ENCODE data around the gene MACROD2.
"Not testable (repeated sequence)": the region's sequence is repeated elsewhere in the genome, so short reads cannot be mapped to it uniquely, and the experiment has no call there.

Gene MACROD2

GRCh38 chr20:14956026-14956425 lies 960.7 kb downstream of the MACROD2 start:
- no peak for DNase-seq (ENCODE audit: low read depth)

- DNase-seq (ENCODE audit: low read depth), result no peak
Measured at GRCh38 chr20:14956538-14956937, 961.2 kb downstream of the MACROD2 start.

- no peak for DNase-seq (ENCODE audit: low read depth)
Measured at GRCh38 chr20:14957402-14957801, 962.1 kb downstream of the MACROD2 start.

GRCh38 chr20:14958626-14959025 lies 963.3 kb downstream of the MACROD2 start:
- no peak for DNase-seq (ENCODE audit: low read depth)

- no peak for DNase-seq (ENCODE audit: low read depth)
Measured at GRCh38 chr20:14959506-14960475, 964.5 kb downstream of the MACROD2 start.

GRCh38 chr20:14960831-14961230 lies 965.5 kb downstream of the MACROD2 start:
- no peak for DNase-seq (ENCODE audit: low read depth)

GRCh38 chr20:14963262-14963663 lies 967.9 kb downstream of the MACROD2 start:
- no peak for DNase-seq (ENCODE audit: low read depth)

GRCh38 chr20:14966203-14966602 lies 970.9 kb downstream of the MACROD2 start:
- no peak for DNase-seq (ENCODE audit: low read depth)

- DNase-seq (ENCODE audit: low read depth), result no peak
Measured at GRCh38 chr20:14966808-14967207, 971.5 kb downstream of the MACROD2 start.

- no peak for DNase-seq (ENCODE audit: low read depth)
Measured at GRCh38 chr20:14972256-14972655, 976.9 kb downstream of the MACROD2 start.

GRCh38 chr20:14972690-14973089 lies 977.4 kb downstream of the MACROD2 start:
- no peak for DNase-seq (ENCODE audit: low read depth)

- DNase-seq (ENCODE audit: low read depth), result no peak
Measured at GRCh38 chr20:14979453-14979986, 984.2 kb downstream of the MACROD2 start.

- not testable (repeated sequence) for DNase-seq (ENCODE audit: low read depth)
Measured at GRCh38 chr20:14981486-14981885, 986.2 kb downstream of the MACROD2 start.

GRCh38 chr20:14982324-14982723 lies 987.0 kb downstream of the MACROD2 start:
- not testable (repeated sequence) for DNase-seq (ENCODE audit: low read depth)

- DNase-seq (ENCODE audit: low read depth), result no peak
Measured at GRCh38 chr20:14984305-14984704, 989.0 kb downstream of the MACROD2 start.

GRCh38 chr20:14984768-14985622 lies 989.7 kb downstream of the MACROD2 start:
- no peak for DNase-seq (ENCODE audit: low read depth)

GRCh38 chr20:14986026-14986655 lies 990.8 kb downstream of the MACROD2 start:
- no peak for DNase-seq (ENCODE audit: low read depth)

- no peak for DNase-seq (ENCODE audit: low read depth)
Measured at GRCh38 chr20:14986656-14987055, 991.3 kb downstream of the MACROD2 start.

GRCh38 chr20:14989535-14990290 lies 994.4 kb downstream of the MACROD2 start:
- DNase-seq (ENCODE audit: low read depth), result no peak

GRCh38 chr20:14991023-14991422 lies 995.7 kb downstream of the MACROD2 start:
- no peak for DNase-seq (ENCODE audit: low read depth)

- no peak for DNase-seq (ENCODE audit: low read depth)
Measured at GRCh38 chr20:14992153-14992552, 996.8 kb downstream of the MACROD2 start.

All from T follicular helper cell (primary cell).